Central memory CD8-positive, alpha-beta T cell (primary cell): ENCODE data around the gene CREG2.
A peak's percentile ranks its signal among the peaks of the same experiment; 100 is the strongest.
"Not testable (repeated sequence)": the region's sequence is repeated elsewhere in the genome, so short reads cannot be mapped to it uniquely, and the experiment has no call there.

Experiments used
- ATAC-seq: fragments of 150-1000 bp; cut with Tn5 transposase; replicated peaks from 2 replicates; pipeline ENCODE4 v1.10.0; 2022; ENCODE audit warnings: mild to moderate bottlenecking, moderate FRiP score, moderate number of reproducible peaks; ENCODE audit not compliant: poor library complexity, severe bottlenecking; ENCODE audit errors: extremely low read depth
- DNase-seq, 2 donors: peaks; one replicate each; pipeline ENCODE4 v3.0.0; 2021; ENCODE audit warnings: low spot score in 2 of 2
- H3K27ac Mint-ChIP-seq: one replicate; pipeline ENCODE4 v1.8.0; 2022; ENCODE audit warnings: low read depth, mild to moderate bottlenecking, moderate library complexity, mixed read lengths
- H3K27me3 Mint-ChIP-seq: one replicate; pipeline ENCODE4 v1.8.0; 2022; ENCODE audit warnings: mixed read lengths
- H3K36me3 Mint-ChIP-seq: one replicate; pipeline ENCODE4 v1.8.0; 2022; ENCODE audit warnings: mild to moderate bottlenecking, moderate library complexity, mixed read lengths; ENCODE audit not compliant: insufficient read depth
- H3K4me1 Mint-ChIP-seq: one replicate; pipeline ENCODE4 v1.8.0; 2022; ENCODE audit warnings: mixed read lengths
- H3K4me3 Mint-ChIP-seq: one replicate; pipeline ENCODE4 v1.8.0; 2022; ENCODE audit warnings: mild to moderate bottlenecking, moderate library complexity, mixed read lengths
- H3K9me3 Mint-ChIP-seq: one replicate; pipeline ENCODE4 v1.8.0; 2022; ENCODE audit warnings: mixed read lengths

Gene CREG2

DNA sequence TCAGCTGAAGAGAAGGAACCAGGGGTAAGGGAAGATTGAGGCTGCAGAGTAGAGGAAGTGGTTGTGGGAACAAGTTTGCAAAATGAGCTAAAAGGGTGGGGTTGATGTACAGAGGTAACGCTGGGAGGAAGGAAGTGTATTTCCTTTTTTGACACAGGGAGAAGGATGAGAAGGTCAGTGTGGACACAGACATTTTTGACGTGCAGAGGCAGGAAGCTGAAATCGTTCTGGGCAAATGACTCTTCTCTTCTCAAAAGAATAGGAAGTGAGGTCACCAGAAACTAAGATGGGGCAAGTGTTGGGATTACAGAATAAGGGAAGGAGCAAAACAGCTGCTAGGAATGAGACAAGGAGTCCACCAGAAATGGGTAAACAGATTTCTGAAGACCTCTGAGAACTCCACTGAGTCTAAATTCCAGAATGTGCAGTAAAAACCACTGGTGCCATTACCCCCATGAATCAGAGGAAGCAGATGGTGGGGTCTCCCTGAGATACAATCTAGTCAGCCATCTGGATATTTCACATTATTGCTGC lies 58.8 kb downstream of the CREG2 start:
- H3K4me3 Mint-ChIP-seq, result no peak overlapping the region
- H3K9me3 Mint-ChIP-seq, result no peaks in the 10 kb centered on the region
- no peaks in the 10 kb centered on the region for H3K4me1 Mint-ChIP-seq
- H3K36me3 Mint-ChIP-seq, result peaks cover 2% of the 10 kb centered on the region
- peak; percentile 84 for ATAC-seq
- peak in 1 of 2 donors; percentile 29 for DNase-seq
- H3K27ac Mint-ChIP-seq, result no peak overlapping the region
- no peaks in the 10 kb centered on the region for H3K27me3 Mint-ChIP-seq

DNA sequence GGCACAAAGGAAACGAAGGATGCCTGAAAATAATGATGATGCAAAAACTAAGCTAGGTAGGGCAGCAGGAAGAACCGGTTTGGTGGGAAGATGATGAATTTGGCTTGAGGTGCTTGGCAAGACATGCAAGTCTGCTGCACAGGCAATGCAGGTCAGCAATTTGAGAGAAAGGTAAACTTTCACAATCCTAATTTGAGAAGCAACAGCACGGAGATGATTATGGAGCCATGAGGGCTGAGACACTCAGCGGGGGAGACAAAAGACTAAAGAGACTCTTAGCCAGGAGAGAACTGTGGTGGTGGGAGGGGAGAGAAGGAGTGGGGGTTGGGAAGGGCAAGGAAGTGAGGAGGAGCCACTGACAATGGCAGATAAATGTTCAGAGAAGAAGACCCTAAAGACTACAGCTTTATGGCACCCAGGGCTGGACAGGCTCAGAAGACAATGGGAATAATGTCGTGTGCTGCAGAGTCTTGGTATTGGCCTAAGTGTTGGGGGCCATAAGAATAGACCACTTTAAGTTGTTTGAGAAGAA lies 59.4 kb downstream of the CREG2 start:
- no peak overlapping the region for H3K4me3 Mint-ChIP-seq
- ATAC-seq (no peak), DNase-seq (no peak)
- H3K4me1 Mint-ChIP-seq, result no peaks in the 10 kb centered on the region
- peaks cover 2% of the 10 kb centered on the region for H3K36me3 Mint-ChIP-seq
- H3K27me3 Mint-ChIP-seq, result no peaks in the 10 kb centered on the region
- H3K9me3 Mint-ChIP-seq, result no peaks in the 10 kb centered on the region
- H3K27ac Mint-ChIP-seq, result no peak overlapping the region

DNA sequence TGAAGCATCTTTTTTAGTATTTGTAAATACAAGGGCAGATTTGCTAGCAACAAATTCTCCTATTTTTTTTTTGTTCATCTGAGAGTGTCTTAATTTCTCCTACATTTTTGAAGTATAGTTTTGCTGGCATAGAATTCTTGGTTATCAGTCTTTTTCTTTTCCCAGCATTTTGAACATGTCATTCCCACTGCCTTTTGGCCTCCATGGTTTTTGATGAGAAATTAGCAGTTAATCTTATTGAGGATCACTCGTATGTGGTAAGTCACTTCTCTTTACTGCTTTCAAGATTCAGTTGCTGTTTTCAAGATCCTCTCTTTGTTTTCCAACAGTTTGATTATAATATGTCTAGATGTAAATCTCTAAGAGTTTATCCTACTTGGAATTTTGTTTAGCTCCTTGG lies 61.9 kb downstream of the CREG2 start:
- ATAC-seq (no peak), DNase-seq (no peak)
- Mint-ChIP-seq H3K9me3 (no peaks in the 10 kb centered on the region), H3K4me1 (no peaks in the 10 kb centered on the region), H3K36me3 (peaks cover 2% of the 10 kb centered on the region), H3K27me3 (no peaks in the 10 kb centered on the region), H3K4me3 (no peak overlapping the region), H3K27ac (no peak overlapping the region)

DNA sequence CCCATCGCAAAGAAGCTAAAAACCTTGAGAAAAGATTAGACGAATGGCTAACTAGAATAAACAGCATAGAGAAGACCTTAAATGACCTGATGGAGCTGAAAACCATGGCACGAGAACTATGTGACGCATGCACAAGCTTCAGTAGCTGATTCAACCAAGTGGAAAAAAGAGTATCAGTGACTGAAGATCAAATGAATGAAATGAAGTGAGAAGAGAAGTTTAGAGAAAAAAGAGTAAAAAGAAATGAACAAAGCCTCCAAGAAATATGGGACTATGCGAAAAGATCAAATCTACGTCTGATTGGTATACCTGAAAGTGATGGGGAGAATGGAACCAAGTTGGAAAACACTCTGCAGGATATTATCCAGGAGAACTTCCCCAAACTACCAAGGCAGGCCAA lies 70.7 kb downstream of the CREG2 start:
- not testable (repeated sequence) for ATAC-seq, DNase-seq, H3K36me3 Mint-ChIP-seq, H3K27me3 Mint-ChIP-seq, H3K27ac Mint-ChIP-seq, H3K9me3 Mint-ChIP-seq, H3K4me3 Mint-ChIP-seq
- peaks cover 16% of the 10 kb centered on the region for H3K4me1 Mint-ChIP-seq

DNA sequence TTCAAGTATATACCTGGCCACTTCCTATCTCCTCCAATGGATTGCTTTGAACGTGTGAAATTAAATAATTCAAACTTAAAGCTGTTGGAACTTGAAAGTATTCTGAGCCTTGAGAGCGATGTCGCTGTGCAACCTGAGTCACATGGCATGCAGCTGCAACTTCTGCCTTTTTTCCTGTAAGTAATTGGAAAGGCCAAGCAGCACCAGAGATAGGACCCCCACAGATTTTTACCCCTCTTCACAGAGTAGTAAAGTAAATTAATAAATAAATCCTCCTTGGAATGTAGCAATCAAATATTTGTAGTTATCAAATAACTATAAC lies 75.6 kb downstream of the CREG2 start:
- H3K27me3 Mint-ChIP-seq, result no peaks in the 10 kb centered on the region
- DNase-seq (no peak), ATAC-seq (no peak)
- H3K9me3 Mint-ChIP-seq, result no peaks in the 10 kb centered on the region
- peak overlapping the region; percentile 44 for H3K4me3 Mint-ChIP-seq
- H3K4me1 Mint-ChIP-seq, result peaks cover 38% of the 10 kb centered on the region
- peak overlapping the region; percentile 79 for H3K27ac Mint-ChIP-seq
- peaks cover 25% of the 10 kb centered on the region for H3K36me3 Mint-ChIP-seq

DNA sequence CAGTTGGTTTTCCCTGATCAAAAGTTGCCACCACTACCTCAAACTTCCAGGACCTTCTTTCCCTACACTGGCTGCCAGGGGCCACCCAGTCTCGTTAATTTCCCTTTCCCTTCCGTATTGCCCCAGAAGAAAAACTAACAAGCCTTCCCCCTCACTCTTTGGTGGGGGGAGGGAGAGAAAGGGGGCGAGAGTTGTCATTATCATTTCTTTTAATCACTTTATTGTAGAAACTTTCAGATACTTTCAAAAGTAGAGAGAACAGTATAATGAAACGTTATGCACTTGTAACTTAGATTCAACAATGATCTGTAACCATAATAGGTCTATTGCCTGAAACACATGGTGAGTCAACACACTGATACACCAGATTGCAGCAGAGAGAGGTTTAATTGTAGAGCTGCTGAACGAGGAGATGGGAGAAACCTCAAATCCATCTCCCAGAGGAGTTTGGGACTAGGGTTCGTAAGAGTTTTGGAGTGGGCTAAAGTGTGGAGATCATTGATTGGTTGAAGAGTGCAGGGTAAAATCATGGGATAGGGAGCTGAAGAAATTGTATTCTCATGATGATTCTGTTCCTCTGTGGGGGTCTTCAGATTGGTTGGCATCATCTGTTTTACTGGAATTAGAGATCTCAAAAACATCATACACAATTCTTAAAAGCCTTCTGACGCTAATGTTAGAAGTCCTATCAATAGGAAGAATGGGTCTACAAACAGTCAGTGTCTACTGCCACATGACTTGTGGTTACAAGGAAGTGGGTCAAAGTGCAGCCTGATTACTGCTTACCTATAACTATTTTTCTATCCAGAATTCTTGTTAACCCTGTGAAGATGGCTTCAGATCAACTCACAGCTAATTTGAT lies 76.2 kb downstream of the CREG2 start:
- ATAC-seq (no peak), DNase-seq (no peak)
- Mint-ChIP-seq H3K27ac (peak overlapping the region; percentile 79), H3K27me3 (no peaks in the 10 kb centered on the region), H3K36me3 (peaks cover 29% of the 10 kb centered on the region), H3K4me3 (peak overlapping the region; percentile 44), H3K4me1 (peaks cover 42% of the 10 kb centered on the region), H3K9me3 (no peaks in the 10 kb centered on the region)

DNA sequence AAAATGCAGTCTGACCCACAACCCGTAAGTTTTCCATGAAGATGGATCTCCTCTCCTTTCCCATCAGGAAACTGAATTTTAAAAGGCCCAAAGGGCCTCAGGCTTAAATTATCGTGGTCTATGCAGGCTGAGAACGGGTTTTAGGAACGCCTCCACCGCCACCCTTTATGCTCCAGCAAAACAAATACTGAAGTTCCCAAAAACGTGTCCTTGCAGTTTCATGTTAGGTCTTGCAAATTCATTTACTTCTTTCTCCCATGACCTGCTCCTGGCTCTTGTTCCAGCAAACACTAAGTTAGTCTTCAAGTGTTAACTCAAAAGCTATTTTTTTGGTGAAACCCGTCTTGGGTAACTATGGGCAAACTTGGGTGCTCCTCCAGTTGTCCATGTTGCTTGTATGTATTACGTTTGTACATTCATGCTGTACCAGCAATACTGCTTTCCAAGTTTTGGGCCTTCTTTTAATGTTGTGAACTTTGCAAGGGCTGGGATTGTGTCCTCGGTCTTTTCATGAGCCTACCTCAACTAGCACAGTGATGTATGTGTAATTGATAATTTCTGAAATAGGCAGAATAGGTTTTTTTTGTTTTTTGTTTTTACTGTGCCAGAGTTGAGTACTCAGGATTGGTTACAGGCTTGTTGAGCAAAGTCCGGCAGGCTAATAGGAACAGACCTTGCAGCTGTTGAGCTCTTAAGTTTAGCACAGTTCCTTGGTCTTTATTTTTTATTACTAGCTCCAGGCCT lies 77.0 kb downstream of the CREG2 start:
- DNase-seq, result no peak
- peaks cover 50% of the 10 kb centered on the region for H3K4me1 Mint-ChIP-seq
- peak overlapping the region; percentile 44 for H3K4me3 Mint-ChIP-seq
- peaks cover 35% of the 10 kb centered on the region for H3K36me3 Mint-ChIP-seq
- peak overlapping the region; percentile 79 for H3K27ac Mint-ChIP-seq
- ATAC-seq, result no peak
- no peaks in the 10 kb centered on the region for H3K9me3 Mint-ChIP-seq
- H3K27me3 Mint-ChIP-seq, result no peaks in the 10 kb centered on the region

DNA sequence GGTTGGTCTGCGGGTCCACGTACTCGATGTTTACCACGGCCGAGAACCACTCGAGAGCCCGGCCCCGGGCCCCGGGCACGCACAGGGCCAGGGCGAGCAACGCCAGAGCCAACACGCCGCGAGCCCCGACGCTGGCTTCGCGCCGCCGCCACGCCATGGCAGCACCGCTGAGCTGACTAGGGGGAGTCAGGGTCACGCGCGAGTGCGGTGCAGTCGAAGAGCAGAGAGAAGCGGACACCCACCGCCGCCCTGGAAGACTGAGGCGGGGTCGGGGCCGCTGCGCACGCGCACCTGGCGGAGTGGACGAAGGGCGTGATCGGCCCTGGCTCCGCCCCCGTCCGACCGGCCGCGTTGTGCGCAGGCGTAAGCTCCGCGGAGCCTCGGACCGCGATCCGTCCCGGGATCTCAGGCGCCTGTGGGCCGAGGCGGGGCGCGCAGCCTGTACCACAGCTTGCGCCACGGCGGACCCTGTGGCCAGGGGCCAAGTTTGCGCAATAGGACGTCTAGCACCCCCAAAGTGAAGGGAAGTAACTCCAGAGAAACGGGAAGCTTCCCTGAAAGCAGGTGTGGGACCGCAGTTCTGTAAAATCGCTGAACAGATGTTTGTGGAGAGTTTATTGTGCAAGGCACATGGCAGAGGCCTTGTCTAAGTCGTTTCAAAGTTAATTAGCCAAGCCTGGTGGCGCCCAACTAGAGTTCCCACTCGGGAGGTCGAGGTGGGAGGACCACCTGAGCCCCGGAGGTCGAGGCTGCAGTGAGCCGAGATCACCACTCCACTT lies 78.7 kb downstream of the CREG2 start, which contains the start of gene RNF149:
RNF149 (minus strand) TSS at position 270 of the 779 bp plus-strand sequence; CDS start at position 157, 113 bp downstream.
- Mint-ChIP-seq H3K4me3 (peak within 1 kb of the TSS; percentile 93), H3K4me1 (peaks cover 62% of the 10 kb centered on the region), H3K36me3 (peaks cover 40% of the 10 kb centered on the region), H3K27me3 (no peaks in the 10 kb centered on the region), H3K27ac (peak within 1 kb of the TSS; percentile 97), H3K9me3 (no peaks in the 10 kb centered on the region)
- peak; percentile 83 to 92 for DNase-seq
- peak; percentile 58 for ATAC-seq

DNA sequence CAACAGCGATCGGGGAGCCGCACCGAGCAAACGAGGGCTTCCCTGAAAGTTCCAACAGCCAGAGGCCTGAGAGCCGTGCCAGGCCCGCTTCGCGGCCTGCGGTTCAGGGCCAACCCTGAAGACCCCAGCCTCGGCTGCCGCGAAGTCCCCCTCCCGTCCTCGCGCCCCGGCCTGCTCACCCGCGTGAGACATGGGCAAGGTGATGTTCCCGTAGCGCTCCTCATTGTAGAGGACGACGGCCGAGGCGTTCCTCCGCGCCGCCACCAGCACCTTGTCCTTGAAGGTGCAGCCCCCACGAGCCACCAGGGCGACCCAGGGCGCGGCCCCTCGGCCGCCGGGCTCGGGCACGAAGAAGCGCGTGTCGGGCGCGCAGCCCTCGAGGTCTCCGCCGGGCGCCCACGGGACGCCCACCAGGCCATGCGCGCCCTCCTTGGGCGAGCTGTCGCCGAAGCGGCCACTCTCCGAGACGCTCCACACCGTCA lies 79.3 kb downstream of the CREG2 start:
- Mint-ChIP-seq H3K4me3 (peak overlapping the region; percentile 93), H3K36me3 (peaks cover 42% of the 10 kb centered on the region), H3K27me3 (no peaks in the 10 kb centered on the region), H3K4me1 (peaks cover 63% of the 10 kb centered on the region), H3K27ac (peak overlapping the region; percentile 97), H3K9me3 (no peaks in the 10 kb centered on the region)
- ATAC-seq, result peak; percentile 7
- no peak for DNase-seq

DNA sequence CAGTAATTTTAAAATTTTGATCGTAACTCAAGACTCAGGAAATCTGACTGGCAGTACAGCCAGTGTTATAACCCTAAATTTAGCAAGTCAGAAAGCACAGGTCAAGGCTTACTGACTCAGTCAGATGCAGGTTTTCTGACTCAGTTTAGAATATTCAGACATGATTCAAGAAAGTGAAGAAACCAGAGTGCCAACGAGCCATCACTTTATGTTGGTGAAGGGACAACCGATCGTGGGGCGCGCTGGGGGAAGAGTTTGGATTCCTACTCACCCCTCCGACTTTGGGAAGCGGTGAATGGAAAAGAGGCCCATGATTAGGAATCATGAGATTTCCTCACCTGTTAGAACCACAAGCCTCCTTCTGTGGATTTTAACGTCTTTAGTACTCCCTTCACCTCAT lies 79.8 kb downstream of the CREG2 start:
- no peaks in the 10 kb centered on the region for H3K27me3 Mint-ChIP-seq
- no peaks in the 10 kb centered on the region for H3K9me3 Mint-ChIP-seq
- peak overlapping the region; percentile 93 for H3K4me3 Mint-ChIP-seq
- peaks cover 45% of the 10 kb centered on the region for H3K36me3 Mint-ChIP-seq
- ATAC-seq, result no peak
- peaks cover 66% of the 10 kb centered on the region for H3K4me1 Mint-ChIP-seq
- no peak for DNase-seq
- peak overlapping the region; percentile 97 for H3K27ac Mint-ChIP-seq

DNA sequence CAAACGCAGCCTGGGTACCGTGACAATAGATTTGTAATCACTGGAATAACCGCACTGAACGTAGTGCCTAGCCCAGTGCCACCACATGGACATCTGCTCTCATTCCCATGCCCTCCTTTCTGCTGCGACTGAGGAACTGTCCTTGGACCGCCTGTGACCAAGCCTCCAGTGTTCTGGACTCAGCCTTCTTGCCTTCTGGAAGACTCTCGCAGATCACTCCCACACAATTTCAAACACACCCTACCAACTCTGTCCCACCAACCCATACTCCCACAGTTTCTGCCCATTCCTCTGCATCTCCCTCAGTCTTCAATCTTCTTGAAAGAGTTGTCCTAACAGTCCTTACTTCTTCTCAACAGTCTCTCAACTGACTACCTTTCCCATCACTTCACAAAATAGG lies 80.9 kb downstream of the CREG2 start:
- ATAC-seq (no peak), DNase-seq (no peak)
- H3K4me1 Mint-ChIP-seq, result peaks cover 68% of the 10 kb centered on the region
- H3K9me3 Mint-ChIP-seq, result no peaks in the 10 kb centered on the region
- no peaks in the 10 kb centered on the region for H3K27me3 Mint-ChIP-seq
- H3K27ac Mint-ChIP-seq, result peak overlapping the region; percentile 97
- peaks cover 53% of the 10 kb centered on the region for H3K36me3 Mint-ChIP-seq
- peak overlapping the region; percentile 93 for H3K4me3 Mint-ChIP-seq
